Eye (tissue), 1 donor: ENCODE results near the gene UBN1.

ENCODE experiments used
- DNase-seq: peaks from one replicate; pipeline ENCODE4 v3.0.0-alpha.2; 2015

Gene UBN1, protein sequence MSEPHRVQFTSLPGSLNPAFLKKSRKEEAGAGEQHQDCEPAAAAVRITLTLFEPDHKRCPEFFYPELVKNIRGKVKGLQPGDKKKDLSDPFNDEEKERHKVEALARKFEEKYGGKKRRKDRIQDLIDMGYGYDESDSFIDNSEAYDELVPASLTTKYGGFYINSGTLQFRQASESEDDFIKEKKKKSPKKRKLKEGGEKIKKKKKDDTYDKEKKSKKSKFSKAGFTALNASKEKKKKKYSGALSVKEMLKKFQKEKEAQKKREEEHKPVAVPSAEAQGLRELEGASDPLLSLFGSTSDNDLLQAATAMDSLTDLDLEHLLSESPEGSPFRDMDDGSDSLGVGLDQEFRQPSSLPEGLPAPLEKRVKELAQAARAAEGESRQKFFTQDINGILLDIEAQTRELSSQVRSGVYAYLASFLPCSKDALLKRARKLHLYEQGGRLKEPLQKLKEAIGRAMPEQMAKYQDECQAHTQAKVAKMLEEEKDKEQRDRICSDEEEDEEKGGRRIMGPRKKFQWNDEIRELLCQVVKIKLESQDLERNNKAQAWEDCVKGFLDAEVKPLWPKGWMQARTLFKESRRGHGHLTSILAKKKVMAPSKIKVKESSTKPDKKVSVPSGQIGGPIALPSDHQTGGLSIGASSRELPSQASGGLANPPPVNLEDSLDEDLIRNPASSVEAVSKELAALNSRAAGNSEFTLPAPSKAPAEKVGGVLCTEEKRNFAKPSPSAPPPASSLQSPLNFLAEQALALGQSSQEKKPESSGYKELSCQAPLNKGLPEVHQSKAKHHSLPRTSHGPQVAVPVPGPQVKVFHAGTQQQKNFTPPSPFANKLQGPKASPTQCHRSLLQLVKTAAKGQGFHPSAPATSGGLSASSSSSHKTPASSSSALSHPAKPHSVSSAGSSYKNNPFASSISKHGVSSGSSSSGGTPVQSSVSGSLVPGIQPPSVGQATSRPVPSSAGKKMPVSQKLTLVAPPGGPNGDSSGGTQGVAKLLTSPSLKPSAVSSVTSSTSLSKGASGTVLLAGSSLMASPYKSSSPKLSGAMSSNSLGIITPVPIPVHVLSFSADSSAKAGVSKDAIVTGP (N-terminal part only)

GRCh38 chr16:4846901-4847773, at the start of gene UBN1, which contains the start of gene GLYR1:
TSS of gene UBN1 (plus strand) at chr16:4847481. CDS start at chr16:4852918, 5,437 bp downstream.
TSS of gene GLYR1 (minus strand) at chr16:4847288. CDS start at chr16:4847265, 23 bp downstream.
- peak; percentile 99 for DNase-seq

- no peak for DNase-seq
These were observed 49.5 kb upstream of the UBN1 start for GRCh38 chr16:4797805-4798252.

DNA sequence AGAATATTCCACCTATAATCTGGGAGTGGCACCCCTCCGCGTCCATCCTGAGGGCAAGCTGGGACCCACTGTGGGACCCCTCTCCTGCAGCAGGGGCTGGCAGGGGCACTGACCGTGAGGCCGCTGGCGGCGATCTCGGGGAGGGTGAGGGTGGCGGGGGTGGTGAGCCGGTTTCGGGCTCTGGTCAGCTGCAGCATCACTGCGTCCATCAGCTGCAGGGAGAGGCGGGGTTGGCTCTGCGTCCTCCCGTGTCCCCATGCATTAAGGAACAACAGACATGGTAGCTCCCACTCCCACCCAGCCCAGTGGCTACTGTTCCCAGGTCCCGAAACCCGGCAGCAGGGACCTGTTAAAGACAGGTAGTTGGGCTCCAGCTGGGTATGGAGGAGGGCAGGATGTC, 48.8 kb upstream of the UBN1 start:
- no peak for DNase-seq

GRCh38 chr16:4799171-4799855, 48.0 kb upstream of the UBN1 start:
- no peak for DNase-seq

GRCh38 chr16:4800290-4801041, 46.8 kb upstream of the UBN1 start:
- no peak for DNase-seq

- no peak for DNase-seq
These were observed 46.0 kb upstream of the UBN1 start for GRCh38 chr16:4801051-4801961.

DNA sequence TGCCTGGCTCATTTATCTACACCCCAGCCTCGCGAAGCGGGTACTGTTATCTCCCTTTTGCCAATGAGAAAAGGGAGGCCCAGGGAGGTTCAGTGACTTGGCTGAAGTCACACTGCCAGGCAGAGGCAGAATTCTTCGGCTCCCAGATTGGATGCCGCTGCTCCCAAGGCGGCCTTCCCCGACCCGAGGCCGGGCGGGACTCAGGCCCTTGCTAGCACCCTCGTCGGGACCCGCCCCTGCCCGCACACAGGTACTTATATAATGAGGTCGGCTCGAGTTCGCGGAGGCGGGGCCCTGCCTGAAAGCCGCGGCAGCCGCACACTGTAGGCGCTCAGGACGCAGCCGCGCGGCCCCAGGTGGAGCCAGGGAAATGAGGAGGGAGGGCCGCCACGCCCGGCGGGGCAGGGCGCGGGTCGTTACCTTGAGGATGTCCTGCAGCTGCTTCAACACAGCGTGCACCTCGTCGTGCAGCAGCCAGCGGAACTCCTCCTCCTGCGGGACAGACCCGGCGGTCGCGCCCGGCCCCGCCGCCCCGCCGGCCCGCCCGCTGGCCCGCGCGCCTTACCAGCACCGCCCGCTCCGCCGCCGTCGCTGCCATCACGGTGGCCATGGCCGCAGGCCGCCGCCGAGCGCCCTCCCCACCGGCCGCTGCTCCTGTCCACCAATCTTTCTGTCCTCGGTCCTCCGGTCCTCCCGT, 45.2 kb upstream of the UBN1 start, which contains the start of gene ROGDI:
Gene ROGDI, minus strand, starts transcription at position 672 of the 697 bp plus-strand sequence. Its CDS starts 62 bp downstream, at position 610.
- peak; percentile 84 for DNase-seq

GRCh38 chr16:4802659-4803287, 44.5 kb upstream of the UBN1 start:
- DNase-seq, result peak; percentile 97

DNA sequence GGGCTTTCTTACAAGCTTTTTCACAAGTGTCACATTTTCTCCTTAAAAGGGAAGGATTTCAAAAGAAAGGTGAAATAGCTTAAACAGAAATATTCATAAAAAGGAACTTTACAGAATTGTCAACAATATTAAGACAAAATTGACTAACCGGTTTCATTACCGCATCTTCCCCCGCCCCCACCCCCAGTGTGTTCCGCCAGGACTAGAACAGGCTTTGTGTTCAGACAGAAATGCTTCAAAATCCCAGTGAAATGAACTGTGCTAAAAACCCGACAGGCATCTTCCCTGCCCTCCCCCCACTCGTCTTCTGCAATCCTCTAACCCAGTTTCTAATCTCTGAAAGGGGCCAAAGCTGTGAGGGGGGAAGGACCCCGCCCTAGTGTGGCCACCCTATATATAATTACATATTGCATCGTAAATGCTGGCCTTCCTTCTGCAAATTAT, 43.9 kb upstream of the UBN1 start:
- DNase-seq, result peak; percentile 46

DNA sequence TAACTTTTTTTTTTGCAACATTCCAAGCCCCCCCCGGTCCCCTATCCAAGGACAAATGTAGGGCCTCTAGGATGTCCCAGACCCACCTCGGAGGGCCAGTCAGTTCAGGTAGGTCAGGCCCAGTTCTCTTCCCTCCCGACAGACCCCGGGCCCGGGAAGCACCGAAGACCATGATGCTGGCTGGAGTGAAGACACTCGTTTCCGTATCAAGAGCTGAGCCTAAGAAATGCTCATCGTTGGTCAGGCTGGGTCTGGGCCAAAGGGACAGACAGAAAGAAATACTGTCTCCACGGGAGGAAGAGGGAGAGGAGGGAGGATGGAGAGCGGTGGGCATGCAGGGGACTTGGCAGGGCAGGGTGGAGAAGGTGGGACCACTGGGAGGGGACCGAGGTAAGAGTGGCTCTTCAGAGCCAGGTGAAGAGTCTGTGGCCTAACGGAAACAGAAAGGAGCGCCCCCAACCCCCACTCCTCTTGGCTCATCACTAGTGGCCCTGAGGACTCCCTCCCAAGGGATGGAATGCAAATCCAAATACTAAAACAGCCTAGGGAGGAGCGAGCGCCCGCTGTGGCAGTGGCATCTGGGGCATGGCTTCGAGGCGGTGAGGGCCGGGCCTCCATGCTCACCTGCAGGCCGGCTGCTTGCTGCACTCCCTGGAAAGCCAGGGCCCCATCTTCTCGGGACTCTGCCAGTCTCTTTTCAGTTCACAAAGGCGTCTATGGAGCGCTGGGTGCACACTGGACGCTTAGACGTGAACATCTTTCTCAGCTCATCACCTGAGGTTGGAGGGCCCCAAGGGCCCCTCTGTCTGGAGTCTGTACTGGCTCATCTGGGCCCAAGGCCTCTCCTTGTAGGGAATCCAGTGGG, 43.2 kb upstream of the UBN1 start:
- no peak for DNase-seq

DNA sequence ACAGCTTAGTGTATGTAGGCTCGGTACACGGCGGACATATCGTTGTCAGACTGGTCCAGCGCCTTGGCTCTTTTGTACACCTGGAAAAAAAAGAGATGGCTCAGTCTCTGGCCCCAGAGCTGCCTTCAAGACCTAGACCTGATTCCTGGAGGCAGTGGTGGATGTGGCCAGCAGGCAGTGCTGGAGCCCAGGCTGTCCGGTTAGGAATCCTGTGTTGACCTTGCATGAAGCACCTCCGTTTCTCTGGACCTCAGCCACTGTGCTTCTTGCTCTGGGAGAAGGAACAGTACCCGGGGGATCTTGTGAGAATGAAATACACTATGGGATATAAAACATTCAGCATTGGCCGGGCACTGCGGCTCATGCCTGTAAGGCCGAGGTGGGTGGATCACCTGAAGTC, 42.0 kb upstream of the UBN1 start:
- no peak for DNase-seq

- DNase-seq, result no peak
These were observed 41.0 kb upstream of the UBN1 start for GRCh38 chr16:4806280-4806679.

DNA sequence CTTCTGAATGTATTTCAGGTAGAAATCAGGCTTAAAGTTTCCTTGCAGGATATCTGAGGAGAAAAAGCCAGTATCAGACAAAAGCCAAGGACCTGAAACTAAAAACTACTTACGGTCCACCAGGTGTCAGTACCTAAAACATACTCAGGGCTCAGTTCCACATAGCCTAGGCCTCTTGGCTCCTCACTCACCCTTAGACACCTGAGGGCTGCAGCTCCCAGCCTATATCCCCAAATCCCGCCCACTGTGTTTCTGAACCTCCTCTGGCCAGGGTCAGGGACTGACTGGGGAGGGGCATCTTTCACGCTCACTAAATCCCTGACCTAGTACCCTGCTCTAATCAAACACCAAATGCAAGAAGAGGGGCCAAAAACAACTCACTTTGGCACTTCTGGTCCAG, 36.0 kb upstream of the UBN1 start:
- DNase-seq, result no peak

DNA sequence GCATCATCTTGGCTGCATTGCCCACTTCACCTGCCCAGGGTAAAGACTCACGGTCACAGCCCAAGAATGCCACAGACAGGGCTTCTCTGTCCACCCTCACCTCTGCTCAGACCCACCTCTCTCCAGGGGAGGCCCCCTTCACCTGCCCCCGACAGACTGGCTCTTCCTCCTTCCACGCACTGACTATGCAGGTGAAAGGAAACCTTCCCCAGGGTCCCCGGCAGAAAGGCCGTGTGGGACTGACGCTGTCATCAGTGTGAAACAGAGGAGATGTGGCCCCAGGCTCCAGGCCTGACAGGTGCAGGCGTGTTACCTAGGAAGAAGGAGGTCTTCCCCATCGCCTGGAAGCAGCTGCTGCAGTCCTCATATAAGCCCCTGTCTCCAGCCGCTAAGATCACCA, 35.5 kb upstream of the UBN1 start:
- DNase-seq, result no peak

DNA sequence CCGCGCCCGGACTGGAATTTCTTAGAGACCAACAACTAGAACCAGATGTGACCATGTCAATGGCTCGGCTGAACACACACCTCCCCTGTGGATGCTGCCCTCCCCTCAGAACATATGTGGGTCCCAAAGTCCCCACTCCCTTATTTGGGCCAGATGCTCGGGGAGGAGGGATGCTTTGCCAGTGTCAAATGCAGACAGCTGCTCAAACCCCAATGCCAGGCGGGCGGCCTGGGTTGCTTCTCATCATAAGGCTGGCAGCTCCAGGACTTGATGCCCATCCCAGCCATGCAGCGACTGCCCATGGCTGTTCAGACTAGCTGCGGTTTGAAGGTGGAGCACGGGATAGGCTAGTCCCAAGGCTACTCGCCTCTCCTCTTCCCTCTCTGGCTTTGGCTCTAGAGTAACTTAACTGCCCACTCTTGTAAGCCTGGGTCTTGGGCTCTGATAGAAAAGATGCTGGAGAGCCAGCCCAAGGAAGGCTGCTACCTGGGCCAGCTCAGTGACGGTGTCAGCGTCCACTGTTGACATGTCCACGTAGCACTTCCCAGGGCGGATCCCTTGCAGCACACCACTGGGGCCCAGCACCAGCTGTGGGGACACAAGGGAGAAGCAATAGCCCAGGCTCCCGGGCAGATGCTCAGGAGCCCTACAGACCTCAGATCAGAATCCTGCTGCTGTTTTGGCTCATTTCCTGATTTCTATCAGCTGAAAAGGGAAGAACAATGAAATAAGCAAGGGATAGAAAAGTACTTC, 33.9 kb upstream of the UBN1 start:
- no peak for DNase-seq

- no peak for DNase-seq
These were observed 33.2 kb upstream of the UBN1 start for GRCh38 chr16:4814046-4814445.
